ENCODE measurements around the gene UBL4B. TPM values are rescaled to one million over a fixed set of nuclear protein-coding genes. Genes with fewer than 3 reads are reported as not detected.

The UBL4B gene
- polyA plus RNA-seq, 1 donor (not counting 4 experiments of a cell fraction or from before 2014, with no cell fraction given) = not detected

DNA sequence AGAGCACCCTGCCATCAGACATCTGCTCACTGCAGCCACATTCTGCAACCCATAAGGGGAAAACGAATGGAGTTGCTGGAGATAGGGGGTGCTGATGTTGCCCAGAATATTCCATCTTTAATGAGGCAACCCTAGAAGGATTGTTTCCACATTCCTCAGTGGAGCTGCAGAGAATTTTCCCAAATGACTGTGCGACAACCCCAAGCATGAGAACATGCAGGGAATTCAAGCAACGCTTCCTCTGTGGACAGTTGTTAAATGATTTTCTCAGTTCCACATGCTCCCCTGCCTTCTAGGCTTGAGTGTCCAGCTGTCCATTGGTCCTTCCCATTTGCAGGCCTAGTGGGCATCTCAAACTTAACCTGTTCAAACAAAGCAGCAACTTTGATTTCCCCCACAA lies 20.5 kb upstream of the UBL4B start:
- H4K20me1 ChIP-seq (ENCODE audit: control insufficient read depth, extremely low read depth, insufficient read depth, low read length) = no peaks in the 10 kb centered on the region
- no peaks in the 10 kb centered on the region for H3K79me2 ChIP-seq (ENCODE audit: control insufficient read depth, insufficient read depth, low read length)
- FAIRE-seq (no peak), DNase-seq (ENCODE audit: low read depth, low spot score) (no peak)
- no peak overlapping the region for H2AFZ ChIP-seq (ENCODE audit: control insufficient read depth, low read length)
- H3K27me3 ChIP-seq (ENCODE audit: control insufficient read depth, extremely low read depth, insufficient read depth, low read length) = peaks cover 41% of the 10 kb centered on the region
- H3K9me3 ChIP-seq (ENCODE audit: control insufficient read depth, low read depth, low read length) = no peaks in the 10 kb centered on the region
- no peaks in the 10 kb centered on the region for H3K9me1 ChIP-seq (ENCODE audit: control insufficient read depth, extremely low read depth, insufficient read depth, low read length)
- no peak overlapping the region for H3K27ac ChIP-seq (ENCODE audit: control insufficient read depth, insufficient read depth, low read length)
- no peak overlapping the region for H3K4me3 ChIP-seq (ENCODE audit: control insufficient read depth in 2 of 3, extremely low read depth in 1 of 3, insufficient read depth in 2 of 3, low read depth in 1 of 3, low read length in 3 of 3)
- no peaks in the 10 kb centered on the region for H3K4me1 ChIP-seq (ENCODE audit: control insufficient read depth, extremely low read depth, insufficient read depth, low read length)
- no peak overlapping the region for H3K9ac ChIP-seq (ENCODE audit: control insufficient read depth, extremely low read depth, insufficient read depth, low read length)
- dilution Hi-C loops (cut with MboI; ENCODE audit: extremely low pct_ligation_motif_present, low sequenced_read_pairs) = no loop called here
- H3K36me3 ChIP-seq (ENCODE audit: control insufficient read depth in 2 of 2, extremely low read depth in 1 of 2, insufficient read depth in 2 of 2, low read length in 2 of 2) = no peaks in the 10 kb centered on the region
- no peak overlapping the region for H3K4me2 ChIP-seq (ENCODE audit: control insufficient read depth, extremely low read depth, insufficient read depth, low read depth, low read length)
- no peak for TF ChIP-seq EZH2 (IDR thresholded peaks at IDR 0.05; ENCODE audit: low read length)
- TF ChIP-seq, protein P1, sequence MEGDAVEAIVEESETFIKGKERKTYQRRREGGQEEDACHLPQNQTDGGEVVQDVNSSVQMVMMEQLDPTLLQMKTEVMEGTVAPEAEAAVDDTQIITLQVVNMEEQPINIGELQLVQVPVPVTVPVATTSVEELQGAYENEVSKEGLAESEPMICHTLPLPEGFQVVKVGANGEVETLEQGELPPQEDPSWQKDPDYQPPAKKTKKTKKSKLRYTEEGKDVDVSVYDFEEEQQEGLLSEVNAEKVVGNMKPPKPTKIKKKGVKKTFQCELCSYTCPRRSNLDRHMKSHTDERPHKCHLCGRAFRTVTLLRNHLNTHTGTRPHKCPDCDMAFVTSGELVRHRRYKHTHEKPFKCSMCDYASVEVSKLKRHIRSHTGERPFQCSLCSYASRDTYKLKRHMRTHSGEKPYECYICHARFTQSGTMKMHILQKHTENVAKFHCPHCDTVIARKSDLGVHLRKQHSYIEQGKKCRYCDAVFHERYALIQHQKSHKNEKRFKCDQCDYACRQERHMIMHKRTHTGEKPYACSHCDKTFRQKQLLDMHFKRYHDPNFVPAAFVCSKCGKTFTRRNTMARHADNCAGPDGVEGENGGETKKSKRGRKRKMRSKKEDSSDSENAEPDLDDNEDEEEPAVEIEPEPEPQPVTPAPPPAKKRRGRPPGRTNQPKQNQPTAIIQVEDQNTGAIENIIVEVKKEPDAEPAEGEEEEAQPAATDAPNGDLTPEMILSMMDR (optimal IDR thresholded peaks at IDR 0.05 in 1 of 3, IDR thresholded peaks at IDR 0.05 in 1 of 3, conservative IDR thresholded peaks at IDR 0.05 in 1 of 3; ENCODE audit: extremely low read depth in 1 of 3, insufficient read depth in 2 of 3, low read length in 3 of 3) = no peak

DNA sequence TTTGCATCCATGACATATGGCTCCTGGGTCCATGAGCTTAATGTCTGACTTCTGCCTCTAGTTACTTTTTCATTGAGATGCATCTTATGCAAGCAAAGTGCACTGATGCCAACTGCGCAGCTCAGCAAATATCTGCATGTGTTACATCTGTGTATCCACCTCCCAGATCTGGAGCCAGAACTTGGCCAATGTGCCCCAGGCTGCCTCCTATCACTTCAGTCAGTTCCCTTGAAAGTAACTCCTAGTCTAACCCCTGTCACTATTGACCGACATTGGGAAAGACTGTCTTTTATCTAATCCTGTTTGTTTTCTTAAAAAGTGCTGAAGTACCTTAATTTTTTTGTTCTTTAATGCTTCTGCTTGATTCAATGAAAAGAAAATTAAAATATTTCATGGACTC lies 19.3 kb upstream of the UBL4B start:
- Histone ChIP-seq H3K9me3 (ENCODE audit: control insufficient read depth, low read depth, low read length) (no peaks in the 10 kb centered on the region), H3K36me3 (ENCODE audit: control insufficient read depth in 2 of 2, extremely low read depth in 1 of 2, insufficient read depth in 2 of 2, low read length in 2 of 2) (no peaks in the 10 kb centered on the region), H3K4me1 (ENCODE audit: control insufficient read depth, extremely low read depth, insufficient read depth, low read length) (no peaks in the 10 kb centered on the region), H3K4me2 (ENCODE audit: control insufficient read depth, extremely low read depth, insufficient read depth, low read depth, low read length) (no peak overlapping the region), H2AFZ (ENCODE audit: control insufficient read depth, low read length) (no peak overlapping the region), H3K27ac (ENCODE audit: control insufficient read depth, insufficient read depth, low read length) (no peak overlapping the region), H3K9ac (ENCODE audit: control insufficient read depth, extremely low read depth, insufficient read depth, low read length) (no peak overlapping the region), H3K27me3 (ENCODE audit: control insufficient read depth, extremely low read depth, insufficient read depth, low read length) (peaks cover 33% of the 10 kb centered on the region), H3K79me2 (ENCODE audit: control insufficient read depth, insufficient read depth, low read length) (no peaks in the 10 kb centered on the region), H4K20me1 (ENCODE audit: control insufficient read depth, extremely low read depth, insufficient read depth, low read length) (no peaks in the 10 kb centered on the region), H3K4me3 (ENCODE audit: control insufficient read depth in 2 of 3, extremely low read depth in 1 of 3, insufficient read depth in 2 of 3, low read depth in 1 of 3, low read length in 3 of 3) (no peak overlapping the region), H3K9me1 (ENCODE audit: control insufficient read depth, extremely low read depth, insufficient read depth, low read length) (no peaks in the 10 kb centered on the region)
- DNase-seq (ENCODE audit: low read depth, low spot score) (no peak), FAIRE-seq (no peak)
- dilution Hi-C loops (cut with MboI; ENCODE audit: extremely low pct_ligation_motif_present, low sequenced_read_pairs) = no loop called here
- TF ChIP-seq, protein P1 (optimal IDR thresholded peaks at IDR 0.05 in 1 of 3, IDR thresholded peaks at IDR 0.05 in 1 of 3, conservative IDR thresholded peaks at IDR 0.05 in 1 of 3; ENCODE audit: extremely low read depth in 1 of 3, insufficient read depth in 2 of 3, low read length in 3 of 3) = no peak
- TF ChIP-seq EZH2 (IDR thresholded peaks at IDR 0.05; ENCODE audit: low read length) = no peak

Data from keratinocyte (primary cell).